GM21529 (cell line): ENCODE data around the gene GAB4.
"Not testable (repeated sequence)": the region's sequence is repeated elsewhere in the genome, so short reads cannot be mapped to it uniquely, and the experiment has no call there.

Source experiments
- ATAC-seq: cut with Tn5 transposase; IDR thresholded peaks from one replicate; pipeline ENCODE4 v1.9.1; 2021; ENCODE audit not compliant: unreplicated experiment

Gene GAB4

GRCh38 chr22:16915701-16916100, 92.3 kb downstream of the GAB4 start:
- no peak for ATAC-seq

DNA sequence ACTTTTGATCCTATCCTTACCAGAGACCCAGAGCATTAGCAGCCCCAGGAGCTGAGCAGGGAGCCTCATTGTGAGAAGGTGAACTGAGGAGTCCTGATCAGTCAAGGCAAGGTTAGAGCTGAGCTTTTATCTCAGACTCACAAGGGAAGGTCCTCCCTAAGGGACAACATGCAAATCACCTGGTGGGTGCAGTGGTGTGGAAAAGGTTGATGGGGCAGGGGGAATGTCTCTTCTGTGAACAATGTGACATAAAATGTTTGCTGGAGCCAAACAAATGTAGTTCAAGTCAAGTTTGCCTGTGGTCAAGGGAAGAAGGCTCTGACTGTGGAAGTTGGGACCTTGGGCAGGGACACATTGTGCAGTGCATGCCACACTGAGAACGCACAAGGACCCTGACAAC, 93.1 kb downstream of the GAB4 start:
- not testable (repeated sequence) for ATAC-seq

GRCh38 chr22:16914006-16914405, 94.0 kb downstream of the GAB4 start:
- no peak for ATAC-seq

DNA sequence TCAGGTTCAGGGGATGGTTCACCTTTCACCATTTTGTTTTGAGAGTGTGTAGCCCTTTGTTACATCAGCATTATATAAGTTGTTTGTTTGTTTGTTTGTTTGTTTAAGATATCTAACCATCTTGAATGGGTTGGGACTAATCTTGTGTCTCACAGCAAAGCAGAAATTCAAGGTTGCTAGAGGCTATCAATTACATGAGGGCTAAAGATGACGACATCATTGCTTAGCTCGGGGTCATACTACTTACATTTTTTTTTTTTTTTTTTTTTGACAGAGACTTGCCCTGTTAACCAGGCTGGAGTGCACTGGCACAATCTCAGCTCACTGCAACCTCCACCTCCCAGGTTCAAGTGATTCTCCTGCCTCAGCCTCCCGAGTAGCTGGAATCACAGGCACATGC, 95.7 kb downstream of the GAB4 start:
- ATAC-seq = no peak
